HepG2 (cell line): ENCODE results near the gene UBE2O. TPM values are rescaled to one million over a fixed set of nuclear protein-coding genes. Genes with fewer than 3 reads are reported as not detected.

Experiments used
- ATAC-seq: fragments of 200-7000 bp; cut with Tn5 transposase; 3 replicates; pipeline ENCODE4 v1.9.1; 2020; ENCODE audit warnings: mild to moderate bottlenecking, moderate library complexity
- BruUV-seq: library from RNA; stranded (reverse); fragments of 400-500 nt; replicated peaks from 2 replicates; lab custom pipeline; 2021; lab: Mats Ljungman, UMichigan
- CTCF ChIA-PET: fragments of 300-600 bp; formaldehyde crosslinking; extraction: SDS; loops from one replicate; lab custom pipeline; 2021; ENCODE audit warnings: low total read pairs, inconsistent platforms, low intra/inter-chr PET ratio; lab: Yijun Ruan, JAX
- POLR2A ChIA-PET: fragments of 350-600 bp; sonication (Branson Sonifier 250); formaldehyde crosslinking; loops from one replicate; lab custom pipeline; 2020; ENCODE audit warnings: antibody characterized with exemption, inconsistent platforms; lab: Yijun Ruan, JAX
- DNase-seq: peaks from one replicate; pipeline ENCODE4 v3.0.0-alpha.2; 2015; ENCODE audit warnings: low spot score
- FAIRE-seq: peaks from 3 replicates; lab custom pipeline; 2011; peaks lifted over from hg19 to GRCh38; lab: Jason Lieb, UNC
- H2AFZ ChIP-seq: one replicate; pipeline ENCODE4 v1.6.1; 2011; ENCODE audit warnings: low read length, inconsistent platforms
- H3K27ac ChIP-seq: fragments of 300-600 bp; 3 replicates; pipeline ENCODE4 v1.8.0; 2011; ENCODE audit warnings: mixed run types, mild to moderate bottlenecking, mixed read lengths, low read length, inconsistent platforms; ENCODE audit not compliant: insufficient read depth; ENCODE audit errors: extremely low read length
- H3K27me3 ChIP-seq, 2 experiments: fragments of 200-600 bp in 1 of 2; 2 replicates in 1 of 2; 3 replicates in 1 of 2; pipeline versions ENCODE4 v1.6.0 to v1.8.0; 2011; ENCODE audit warnings: low read length in 2 of 2, mild to moderate bottlenecking in 2 of 2, moderate library complexity in 2 of 2, inconsistent platforms in 1 of 2; ENCODE audit not compliant: insufficient read depth in 2 of 2, control insufficient read depth in 1 of 2
- H3K36me3 ChIP-seq, 2 experiments: fragments of 200-600 bp in 1 of 2; replicated peaks in 1 of 2; 2 replicates in 1 of 2; 3 replicates in 1 of 2; pipeline versions ENCODE4 v1.5.1 to v1.8.0; 2011; ENCODE audit warnings: low read length in 2 of 2, inconsistent platforms in 1 of 2; ENCODE audit not compliant: insufficient read depth in 2 of 2, control insufficient read depth in 1 of 2
- H3K4me1 ChIP-seq: 2 replicates; pipeline ENCODE4 v1.5.1; 2012; ENCODE audit warnings: low read length, inconsistent platforms; ENCODE audit not compliant: insufficient read depth
- H3K4me2 ChIP-seq: 2 replicates; pipeline ENCODE4 v1.6.0; 2011; ENCODE audit warnings: low read depth, low read length, inconsistent platforms
- H3K4me3 ChIP-seq, 3 experiments: fragments of 200-600 bp in 1 of 3; sonication (generic), shearing (Covaris generic) in 1 of 3; replicated peaks in 1 of 3; 2 replicates each; pipeline ENCODE4 v1.5.1; 2011 to 2016; ENCODE audit warnings: low read length in 3 of 3, inconsistent platforms in 2 of 3, low read depth in 2 of 3, mild to moderate bottlenecking in 2 of 3, control low read depth in 1 of 3, mixed read lengths in 1 of 3; ENCODE audit not compliant: insufficient read depth in 1 of 3
- H3K79me2 ChIP-seq: one replicate; pipeline ENCODE4 v1.6.1; 2011; ENCODE audit warnings: low read length, inconsistent platforms; ENCODE audit not compliant: insufficient read depth
- H3K9ac ChIP-seq: 2 replicates; pipeline ENCODE4 v1.6.0; 2011; ENCODE audit warnings: mild to moderate bottlenecking, low read depth, low read length, inconsistent platforms; ENCODE audit not compliant: insufficient read depth
- H3K9me3 ChIP-seq: 2 replicates; pipeline ENCODE4 v1.5.1; 2012; ENCODE audit warnings: mild to moderate bottlenecking, low read length
- H4K20me1 ChIP-seq: 2 replicates; pipeline ENCODE4 v1.6.0; 2011; ENCODE audit warnings: inconsistent platforms, mild to moderate bottlenecking, low read length, moderate library complexity; ENCODE audit not compliant: insufficient read depth
- GATAD1 ChIP-seq: IDR thresholded peaks from 2 replicates; pipeline ENCODE4 v1.6.1; 2016; ENCODE audit warnings: missing genetic modification reagents, missing compliant biosample characterization
- HNF1A ChIP-seq, 2 experiments: sonication (generic) in 1 of 2; formaldehyde crosslinking in 1 of 2; IDR thresholded peaks; 2 replicates each; pipeline versions ENCODE4 v1.4.0 to v1.6.1; 2016 to 2020; ENCODE audit warnings: borderline replicate concordance in 1 of 2, low read depth in 1 of 2, mild to moderate bottlenecking in 1 of 2, missing genetic modification reagents in 1 of 2
- KMT2B ChIP-seq: IDR thresholded peaks from 2 replicates; pipeline ENCODE4 v1.6.1; 2016; ENCODE audit warnings: missing genetic modification reagents, missing compliant biosample characterization
- SMARCC2 ChIP-seq: fragments of 450-650 bp; IDR thresholded peaks from 2 replicates; pipeline ENCODE4 v1.6.1; 2017; ENCODE audit warnings: antibody characterized with exemption, mild to moderate bottlenecking
- TEAD2 ChIP-seq: sonication (generic); formaldehyde crosslinking; IDR thresholded peaks from 2 replicates; pipeline ENCODE4 v1.9.0; 2021; ENCODE audit warnings: missing genetic modification reagents
- ZNF142 ChIP-seq: sonication (generic); formaldehyde crosslinking; IDR thresholded peaks from 2 replicates; pipeline ENCODE4 v1.4.0; 2020; ENCODE audit warnings: missing genetic modification reagents
- ZNF263 ChIP-seq: sonication (generic); formaldehyde crosslinking; IDR thresholded peaks from 2 replicates; pipeline ENCODE4 v1.4.0; 2020; ENCODE audit warnings: missing genetic modification reagents
- ZNF672 ChIP-seq: sonication (generic); formaldehyde crosslinking; IDR thresholded peaks from 2 replicates; pipeline ENCODE4 v1.8.1; 2022; ENCODE audit warnings: missing genetic modification reagents
- ZNF687 ChIP-seq: sonication (generic); formaldehyde crosslinking; IDR thresholded peaks from 2 replicates; pipeline ENCODE4 v1.5.1; 2020; ENCODE audit warnings: mild to moderate bottlenecking, missing genetic modification reagents, moderate library complexity
- ZNF768 ChIP-seq: sonication (generic); formaldehyde crosslinking; IDR thresholded peaks from 2 replicates; pipeline ENCODE4 v1.4.0; 2020; ENCODE audit warnings: missing genetic modification reagents
- WGBS: methylation state at CpG from one replicate; pipeline ENCODE4 v1.1.6; 2017; ENCODE audit warnings: low lambda C conversion rate; 5-methylcytosine and 5-hydroxymethylcytosine counted together
- in situ Hi-C: cut with HindIII; loops from 2 replicates; pipeline ENCODE4 v1.10.0; 2017; ENCODE audit warnings: low pct_unique_long_range_greater_than_20kb; ENCODE audit not compliant: extremely low pct_ligation_motif_present
- intact Hi-C: fragments of 100-400 bp; cut with micrococcal nuclease; formaldehyde crosslinking; loops from one replicate; pipeline ENCODE4 v1.10.0; 2022; ENCODE audit not compliant: unreplicated experiment
- polyA plus RNA-seq, 8 experiments: library from polyadenylated mRNA; depleted of rRNA in 3 of 8; stranded (reverse) in 7 of 8; unstranded in 1 of 8; fragments of >200 nt; fragmentation: Illumina TruSeq in 4 of 8; extraction: Trizol in 4 of 8; gene quantifications; 2 replicates each; pipeline versions ENCODE4 v1.2.1 to v1.2.3, GENCODE V29; 2011 to 2016; ENCODE audit warnings: low read depth in 4 of 8, missing spikeins in 1 of 8, mixed read lengths in 1 of 8; ENCODE audit not compliant: insufficient read depth in 1 of 8
- total RNA-seq, 5 experiments: library from RNA; depleted of rRNA; stranded (reverse); fragments of >200 nt; fragmentation: Illumina TruSeq; extraction: Trizol; gene quantifications; 2 replicates each; pipeline ENCODE4 v1.2.3, GENCODE V29; 2016; ENCODE audit warnings: low read depth in 1 of 5

The UBE2O gene
- total and polyA plus RNA-seq, 2 of the 13 experiments (the other 11 are each of a cell fraction or from before 2014, with no cell fraction given), result 21.5 to 23.5 TPM

GRCh38 chr17:76369804-76370203 is 83.1 kb downstream of the UBE2O start:
- BruUV-seq, result no TSS peak
- Histone ChIP-seq H3K9ac (no peak overlapping the region), H2AFZ (peak overlapping the region; percentile 8), H3K4me2 (no peak overlapping the region), H3K79me2 (no peaks in the 10 kb centered on the region), H4K20me1 (no peaks in the 10 kb centered on the region), H3K9me3 (peaks cover 8% of the 10 kb centered on the region), H3K27me3 (no peaks in the 10 kb centered on the region), H3K4me1 (peaks cover 89% of the 10 kb centered on the region), H3K4me3 (no peak overlapping the region), H3K27ac (no peak overlapping the region), H3K36me3 (no peaks in the 10 kb centered on the region)
- POLR2A ChIA-PET, result interaction anchor here (0.8 to 24.7 kb wide), 5 partner anchors 8 to 28 kb away, joined by 3 to 1379 read pairs (median 9); partner anchors contain the start of genes PRPSAP1 and SPHK1
- 100% methylated on average over 2 of the region's 7 CpGs for WGBS
- DNase-seq, result no peak
- no peak for FAIRE-seq
- CTCF ChIA-PET, result interaction anchor here (0.7 to 2.1 kb wide), 3 partner anchors 16 to 36 kb away, joined by 3 to 12 read pairs (median 4); partner anchors contain the start of gene SPHK1
- in situ Hi-C loops (no loop called here), intact Hi-C loops (loop anchor here (2.0 kb wide), 1 partner anchor 15 kb away; the partner anchor contains the start of gene SPHK1)
- no peak for ATAC-seq
- no peak for TF ChIP-seq ZNF672 (CRISPR knock-in tag)
- no peak for TF ChIP-seq ZNF768 (CRISPR knock-in tag)
- TF ChIP-seq GATAD1 (CRISPR knock-in tag), result no peak
- no peak for TF ChIP-seq SMARCC2
- no peak for TF ChIP-seq HNF1A (IDR thresholded peaks at IDR 0.05; ENCODE audit: low read depth)
- 0 out of 2 replicates have a peak, but pooled peaks have one; percentile 2 for TF ChIP-seq HNF1A (CRISPR knock-in tag; IDR thresholded peaks at IDR 0.05; ENCODE audit: borderline replicate concordance)
- TF ChIP-seq TEAD2 (CRISPR knock-in tag), result no peak
- TF ChIP-seq ZNF687, result peak; percentile 33; the same call in 1 of the 2 replicates
- TF ChIP-seq ZNF142 (CRISPR knock-in tag), result no peak
- TF ChIP-seq ZNF263 (CRISPR knock-in tag), result no peak
- no peak for TF ChIP-seq KMT2B
